Lung (tissue), 12 donors: ENCODE measurements around the gene AGMAT. TPM values are rescaled to one million over a fixed set of nuclear protein-coding genes. Genes with fewer than 3 reads are reported as not detected.

ENCODE experiments used
- ATAC-seq: fragments of 200-7000 bp; cut with Tn5 transposase; one replicate; pipeline ENCODE4 v1.9.1; 2020; ENCODE audit warnings: moderate number of reproducible peaks; ENCODE audit not compliant: insufficient read depth, low FRiP score
- DNase-seq, 3 donors: peaks; one replicate each; pipeline ENCODE4 v3.0.0-alpha.2; 2013 to 2017
- H3K27ac ChIP-seq, 2 donors: one replicate each; pipeline ENCODE4 v1.5.1; 2013; ENCODE audit warnings: mild to moderate bottlenecking in 2 of 2, moderate library complexity in 2 of 2, control low read depth in 1 of 2, inconsistent platforms in 1 of 2, low read depth in 1 of 2, low read length in 1 of 2
- H3K27me3 ChIP-seq, 3 donors: one replicate each; pipeline ENCODE4 v1.5.1; 2013; ENCODE audit warnings: low read length in 2 of 3; ENCODE audit not compliant: control insufficient read depth in 3 of 3, insufficient read depth in 3 of 3
- H3K36me3 ChIP-seq, 4 donors: one replicate each; pipeline ENCODE4 v1.5.1; 2013; ENCODE audit warnings: low read length in 4 of 4, mild to moderate bottlenecking in 1 of 4, moderate library complexity in 1 of 4; ENCODE audit not compliant: control insufficient read depth in 4 of 4, insufficient read depth in 4 of 4
- H3K4me1 ChIP-seq, 5 donors: one replicate each; pipeline ENCODE4 v1.5.1; 2013; ENCODE audit warnings: low read length in 5 of 5, mild to moderate bottlenecking in 2 of 5, moderate library complexity in 1 of 5; ENCODE audit not compliant: control insufficient read depth in 5 of 5, insufficient read depth in 5 of 5
- H3K4me3 ChIP-seq: one replicate; pipeline ENCODE4 v1.5.1; 2013; ENCODE audit warnings: mild to moderate bottlenecking, control low read depth, moderate library complexity
- H3K9ac ChIP-seq, 2 donors: one replicate each; pipeline ENCODE4 v1.5.1; 2013; ENCODE audit warnings: low read length in 2 of 2, control low read depth in 1 of 2; ENCODE audit not compliant: insufficient read depth in 1 of 2
- H3K9me3 ChIP-seq, 4 donors: one replicate each; pipeline ENCODE4 v1.5.1; 2013; ENCODE audit warnings: low read length in 3 of 4, mild to moderate bottlenecking in 1 of 4, moderate library complexity in 1 of 4; ENCODE audit not compliant: control insufficient read depth in 4 of 4, insufficient read depth in 3 of 4
- WGBS, 2 donors: extraction: QIAGEN DNeasy Blood & Tissue Kit; methylation state at CpG; one replicate each; pipeline ENCODE4 v1.1.7; 2013; 5-methylcytosine and 5-hydroxymethylcytosine counted together
- polyA plus RNA-seq, 2 donors: library from polyadenylated mRNA; stranded (reverse); fragments of 200-250 nt; gene quantifications; one replicate each; pipeline ENCODE4 v1.2.1, GENCODE V29; 2013
- total RNA-seq, 2 donors: library from RNA; depleted of rRNA in 1 of 2; stranded (reverse); fragments of >200 nt in 1 of 2; gene quantifications; one replicate each; pipeline ENCODE4 v1.2.1, GENCODE V29; 2014 to 2021
- TF ChIP-seq, protein P1 (sequence below): IDR thresholded peaks from 2 replicates; pipeline ENCODE4 v1.5.1; 2012; ENCODE audit warnings: mild to moderate bottlenecking; ENCODE audit errors: control extremely low read depth, extremely low read depth
- donor health status: control.
- donor health status: control.
- donor health status: Bipolar disorder and iron deficiency.
- donor health status: healthy.
- donor health status: DM: yes; HTN: yes; CAD: no.

The AGMAT gene
- total and polyA plus RNA-seq, 4 donors, result 0.08 to 0.46 (median 0.31) TPM

DNA sequence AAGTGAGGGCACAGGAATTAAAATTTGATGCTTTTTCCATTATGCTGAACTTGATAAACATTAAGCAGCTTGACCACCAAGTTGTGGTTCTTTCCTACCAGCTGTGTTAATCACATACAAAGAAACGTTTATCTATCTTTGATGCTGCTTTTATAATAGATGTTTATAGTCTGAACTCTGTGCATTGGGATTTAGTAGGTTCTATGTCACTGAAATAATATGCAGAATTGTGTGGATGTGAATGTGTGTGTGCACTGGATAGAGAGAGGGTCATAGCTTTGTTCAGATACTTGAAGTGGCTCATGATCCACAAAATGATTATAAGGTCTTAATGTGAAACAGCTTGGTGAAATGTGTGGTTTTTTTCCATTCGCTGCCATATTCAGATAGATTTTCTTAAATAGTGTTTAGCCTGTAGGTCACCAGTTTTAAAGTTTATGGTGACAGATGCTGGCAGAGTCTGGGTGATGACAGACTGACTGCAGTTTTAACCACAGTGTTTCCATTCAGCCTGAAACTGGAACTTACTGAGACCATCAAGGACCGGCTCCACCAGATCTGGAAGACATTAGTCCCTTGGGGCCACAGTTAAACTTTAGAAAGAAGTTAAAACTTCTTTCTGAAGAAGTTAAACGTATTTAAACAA is 42.6 kb upstream of the AGMAT start:
- peak overlapping the region in 1 of 2 donors; percentile 3 for H3K9ac ChIP-seq
- WGBS, 2 donors, result 60 to 64% methylated on average over 4 of the region's 4 CpGs

DNA sequence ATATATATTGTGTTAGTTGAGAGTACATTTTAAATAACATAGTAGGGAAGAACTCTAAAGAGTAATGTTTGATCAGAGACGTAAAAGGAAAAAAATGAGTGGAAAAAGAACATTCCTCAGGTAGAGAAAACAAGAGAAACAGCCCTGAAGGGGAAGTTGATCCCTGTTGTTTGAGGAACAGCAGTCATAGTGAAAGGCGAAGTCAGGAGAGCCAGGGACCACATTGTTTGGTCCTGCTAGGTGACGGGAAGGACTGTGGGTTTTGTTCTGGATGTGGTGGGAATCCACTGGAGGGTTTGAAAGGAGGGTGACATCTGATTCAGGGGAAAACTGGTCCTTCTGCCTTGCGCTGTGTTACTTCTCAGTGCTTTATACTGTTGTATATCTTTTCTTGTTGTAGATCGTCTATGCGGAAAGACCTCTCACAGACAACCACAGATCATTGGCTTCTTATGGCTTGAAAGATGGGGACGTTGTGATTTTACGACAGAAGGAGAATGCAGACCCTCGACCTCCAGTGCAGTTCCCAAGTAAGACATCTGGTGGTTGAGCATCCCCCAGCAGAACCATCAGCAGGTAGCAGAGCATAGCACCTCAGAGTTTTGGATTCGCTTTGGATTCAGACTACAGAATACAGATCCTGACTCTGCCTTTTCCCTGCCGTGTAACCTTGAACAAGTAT is 41.6 kb upstream of the AGMAT start:
- Histone ChIP-seq H3K4me3 (no peak overlapping the region), H3K27ac (no peak overlapping the region), H3K27me3 (no peaks in the 10 kb centered on the region), H3K36me3 (peaks cover 5 to 13% (median 7%) of the 10 kb centered on the region in 4 donors), H3K9ac (no peak overlapping the region), H3K4me1 (peaks cover 4 to 52% (median 20%) of the 10 kb centered on the region in 5 donors), H3K9me3 (no peaks in the 10 kb centered on the region)
- ATAC-seq, result no peak
- TF ChIP-seq, protein P1, sequence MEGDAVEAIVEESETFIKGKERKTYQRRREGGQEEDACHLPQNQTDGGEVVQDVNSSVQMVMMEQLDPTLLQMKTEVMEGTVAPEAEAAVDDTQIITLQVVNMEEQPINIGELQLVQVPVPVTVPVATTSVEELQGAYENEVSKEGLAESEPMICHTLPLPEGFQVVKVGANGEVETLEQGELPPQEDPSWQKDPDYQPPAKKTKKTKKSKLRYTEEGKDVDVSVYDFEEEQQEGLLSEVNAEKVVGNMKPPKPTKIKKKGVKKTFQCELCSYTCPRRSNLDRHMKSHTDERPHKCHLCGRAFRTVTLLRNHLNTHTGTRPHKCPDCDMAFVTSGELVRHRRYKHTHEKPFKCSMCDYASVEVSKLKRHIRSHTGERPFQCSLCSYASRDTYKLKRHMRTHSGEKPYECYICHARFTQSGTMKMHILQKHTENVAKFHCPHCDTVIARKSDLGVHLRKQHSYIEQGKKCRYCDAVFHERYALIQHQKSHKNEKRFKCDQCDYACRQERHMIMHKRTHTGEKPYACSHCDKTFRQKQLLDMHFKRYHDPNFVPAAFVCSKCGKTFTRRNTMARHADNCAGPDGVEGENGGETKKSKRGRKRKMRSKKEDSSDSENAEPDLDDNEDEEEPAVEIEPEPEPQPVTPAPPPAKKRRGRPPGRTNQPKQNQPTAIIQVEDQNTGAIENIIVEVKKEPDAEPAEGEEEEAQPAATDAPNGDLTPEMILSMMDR, result no peak
- DNase-seq, result peak in 1 of 3 donors; percentile 9
- WGBS, 2 donors, result 83 to 86% methylated on average over 11 of the region's 11 CpGs

More for the DNA sequence above, 42.6 kb upstream of the AGMAT start:
- Histone ChIP-seq H3K4me1 (peaks cover 4 to 42% (median 18%) of the 10 kb centered on the region in 5 donors), H3K9me3 (no peaks in the 10 kb centered on the region), H3K36me3 (peaks cover 4 to 16% (median 7%) of the 10 kb centered on the region in 4 donors), H3K27ac (no peak overlapping the region), H3K4me3 (no peak overlapping the region), H3K27me3 (no peaks in the 10 kb centered on the region)
- ATAC-seq, result no peak
- TF ChIP-seq, protein P1, result no peak
- peak; percentile 80 to 96 (median 94) for DNase-seq

DNA sequence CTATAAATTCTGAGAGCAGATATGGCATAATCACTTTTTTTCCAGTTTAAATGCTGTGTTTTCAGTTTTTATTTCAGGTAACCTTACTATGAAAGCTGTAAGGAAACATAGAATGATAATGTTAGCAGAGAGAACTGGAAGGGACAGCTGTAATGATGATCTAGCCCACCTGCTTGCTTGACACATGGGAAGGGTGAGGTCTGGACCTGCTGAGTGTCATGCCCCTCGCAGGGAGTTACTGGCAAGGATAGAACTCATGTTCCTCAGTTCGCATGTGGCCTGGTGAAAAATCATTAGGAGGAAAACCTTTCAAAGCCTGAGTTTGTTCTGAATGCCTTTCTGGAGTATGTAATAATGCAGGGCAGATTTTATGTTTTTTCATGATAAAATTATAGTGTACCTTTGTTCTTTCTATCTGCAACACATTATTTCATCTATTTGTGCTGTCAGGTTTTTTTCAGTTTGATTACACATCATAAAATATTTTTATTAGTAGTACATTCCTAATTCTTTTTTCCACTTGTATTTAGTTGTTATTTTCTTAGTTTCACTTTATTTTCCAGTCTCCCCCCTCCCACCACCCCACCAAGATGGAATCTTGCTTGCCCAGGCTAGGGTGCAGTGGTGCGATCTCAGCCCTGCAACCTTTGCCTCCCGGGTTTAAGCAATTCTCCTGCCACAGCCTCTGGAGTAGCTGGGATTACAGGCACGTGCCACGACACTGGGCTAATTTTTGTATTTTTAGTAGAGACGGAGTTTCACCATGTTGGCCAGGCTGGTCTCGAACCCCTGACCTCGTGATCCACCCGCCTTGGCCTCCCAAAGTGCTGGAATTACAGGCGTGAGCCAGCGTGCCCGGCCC is 40.4 kb upstream of the AGMAT start:
- H3K27ac ChIP-seq, result no peak overlapping the region
- H3K36me3 ChIP-seq, result peaks cover 0 to 6% (median 5%) of the 10 kb centered on the region in 4 donors
- ATAC-seq (no peak), DNase-seq (no peak)
- H3K9me3 ChIP-seq, result no peaks in the 10 kb centered on the region
- H3K27me3 ChIP-seq, result no peaks in the 10 kb centered on the region
- WGBS, 2 donors, result 88 to 89% methylated on average over 13 of the region's 13 CpGs
- TF ChIP-seq, protein P1, result no peak
- peaks cover 4 to 60% (median 27%) of the 10 kb centered on the region in 5 donors for H3K4me1 ChIP-seq
- H3K4me3 ChIP-seq, result no peak overlapping the region
- H3K9ac ChIP-seq, result no peak overlapping the region
